Hematopoietic multipotent progenitor cell (in vitro differentiated cells): ENCODE results near the gene ENOX1. TPM values are rescaled to one million over a fixed set of nuclear protein-coding genes. Genes with fewer than 3 reads are reported as not detected.
"Not testable (repeated sequence)": the region's sequence is repeated elsewhere in the genome, so short reads cannot be mapped to it uniquely, and the experiment has no call there.

Experiments used
- DNase-seq, 3 donors: peaks; one replicate each; pipeline ENCODE4 v3.0.0-alpha.2; 2011 to 2015; ENCODE audit warnings: low read depth in 2 of 3, low spot score in 2 of 3
- total RNA-seq: library from RNA; depleted of rRNA; stranded (reverse); fragments of >200 nt; gene quantifications from one replicate; pipeline ENCODE4 v1.2.3, GENCODE V29; 2012

ENOX1 gene
- total RNA-seq, 1 donor: 0.54 TPM

DNA sequence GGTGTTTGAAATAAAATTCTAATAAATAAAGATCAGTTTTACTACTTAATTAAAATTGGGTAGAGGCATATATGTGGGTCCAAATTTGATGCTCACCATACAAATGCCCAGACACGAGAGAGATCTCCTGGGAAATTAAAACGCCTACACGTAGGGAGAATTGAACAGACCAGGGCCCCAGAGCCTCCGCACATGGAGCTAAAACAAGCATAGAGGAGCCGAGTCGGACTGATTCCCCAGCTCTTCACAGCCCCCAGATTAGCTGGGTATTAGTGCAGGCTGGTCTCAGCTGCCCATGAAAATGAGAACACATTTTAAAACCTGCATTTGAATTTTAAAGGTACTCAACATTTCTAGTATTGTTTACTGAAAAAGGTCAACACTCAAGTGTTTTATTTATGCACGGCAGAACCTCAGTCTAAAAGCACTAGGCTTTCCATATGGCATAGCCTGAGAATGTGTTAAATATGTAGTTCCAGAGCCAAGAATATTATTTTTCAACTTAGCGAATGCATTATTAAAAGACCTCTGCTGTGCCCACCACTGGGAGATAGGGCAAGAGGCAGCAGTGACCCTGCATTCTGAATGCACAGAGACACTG, 344.8 kb downstream of the ENOX1 start:
- DNase-seq: no peak

GRCh38 chr13:43441464-43441863, 345.3 kb downstream of the ENOX1 start:
- DNase-seq: no peak

GRCh38 chr13:43434191-43434590, 352.6 kb downstream of the ENOX1 start:
- no peak for DNase-seq

- DNase-seq: no peak
Measured at GRCh38 chr13:43433691-43434141, 353.1 kb downstream of the ENOX1 start.

GRCh38 chr13:43432958-43433357, 353.8 kb downstream of the ENOX1 start:
- DNase-seq: peak in 1 of 3 donors; percentile 32

- no peak for DNase-seq
Measured at GRCh38 chr13:43431841-43432240, 354.9 kb downstream of the ENOX1 start.

GRCh38 chr13:43431290-43431716, 355.5 kb downstream of the ENOX1 start:
- no peak for DNase-seq

DNA sequence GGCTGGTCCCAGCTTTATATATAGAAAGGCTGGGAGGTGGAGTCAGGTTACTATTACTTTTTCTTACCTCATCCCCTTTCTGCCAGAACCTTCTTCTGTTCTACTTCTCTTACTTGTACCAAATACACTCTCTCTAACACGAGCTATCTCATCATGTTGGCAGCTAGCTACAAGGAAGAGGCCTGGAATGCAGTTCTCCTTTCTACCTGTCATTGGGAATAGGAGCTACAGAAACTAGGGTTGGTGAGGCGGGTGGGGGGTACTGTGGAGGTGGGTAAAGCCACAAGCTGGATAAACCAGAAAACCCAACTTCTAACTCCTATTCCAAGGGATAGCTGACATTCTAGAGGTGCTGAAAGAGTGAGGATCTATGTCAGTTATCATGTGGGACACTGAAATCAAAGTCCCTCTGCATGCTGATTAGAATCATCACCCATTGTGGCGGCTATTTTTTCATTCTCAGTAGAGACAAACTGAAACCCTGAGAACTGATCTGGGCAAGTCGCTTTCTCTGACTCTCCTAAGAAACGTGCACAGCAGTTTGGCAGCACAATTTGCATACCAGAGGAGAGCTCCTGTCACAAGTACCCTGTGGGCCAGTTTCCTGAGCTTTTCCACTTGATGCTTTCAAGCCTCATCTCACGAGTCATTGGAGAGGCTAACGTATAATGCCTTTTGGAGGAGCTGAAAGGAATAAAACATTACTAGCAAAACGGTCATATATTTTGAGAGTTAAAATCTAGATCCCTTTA, 358.1 kb downstream of the ENOX1 start:
- no peak for DNase-seq

GRCh38 chr13:43426355-43426754, 360.4 kb downstream of the ENOX1 start:
- no peak for DNase-seq

- DNase-seq: no peak
Measured at GRCh38 chr13:43425234-43425633, 361.5 kb downstream of the ENOX1 start.

DNA sequence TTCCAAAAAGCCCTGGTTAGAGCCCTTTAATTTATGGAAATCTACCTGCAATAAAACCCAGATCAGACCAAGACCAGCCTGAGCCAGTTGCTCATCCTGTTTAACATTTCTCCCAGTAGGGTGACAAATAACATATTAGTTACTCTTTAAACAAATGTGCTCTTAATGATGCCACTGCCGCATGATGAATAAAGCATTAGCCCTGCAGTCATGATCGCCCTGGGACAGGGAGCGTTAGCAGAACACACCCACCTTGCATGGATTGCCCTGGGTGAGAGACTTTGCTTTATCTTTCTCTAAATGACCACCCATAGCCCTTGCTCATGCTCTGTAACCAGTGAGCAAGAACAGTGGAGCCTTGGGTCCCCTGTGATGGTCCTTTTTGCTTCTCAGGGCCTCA, 362.4 kb downstream of the ENOX1 start:
- no peak for DNase-seq

DNA sequence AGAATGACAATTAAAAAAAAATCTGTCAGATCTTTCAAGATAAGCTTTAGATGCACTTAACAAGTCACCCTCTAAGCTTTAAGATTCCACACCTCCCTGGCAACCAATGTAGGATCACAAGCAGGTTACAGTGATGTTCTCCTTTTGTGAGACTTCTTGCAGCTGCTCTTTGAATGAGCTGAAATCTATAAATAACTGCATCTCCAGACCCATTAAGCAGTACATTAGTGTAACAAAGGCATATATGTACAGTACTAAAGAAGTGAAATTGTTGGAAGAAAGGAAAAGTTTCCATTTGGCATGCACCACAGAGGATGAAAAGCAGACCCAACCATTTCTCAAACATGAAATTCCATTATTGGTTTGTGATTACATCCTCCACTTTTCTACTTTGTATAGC, 364.7 kb downstream of the ENOX1 start:
- no peak for DNase-seq

DNA sequence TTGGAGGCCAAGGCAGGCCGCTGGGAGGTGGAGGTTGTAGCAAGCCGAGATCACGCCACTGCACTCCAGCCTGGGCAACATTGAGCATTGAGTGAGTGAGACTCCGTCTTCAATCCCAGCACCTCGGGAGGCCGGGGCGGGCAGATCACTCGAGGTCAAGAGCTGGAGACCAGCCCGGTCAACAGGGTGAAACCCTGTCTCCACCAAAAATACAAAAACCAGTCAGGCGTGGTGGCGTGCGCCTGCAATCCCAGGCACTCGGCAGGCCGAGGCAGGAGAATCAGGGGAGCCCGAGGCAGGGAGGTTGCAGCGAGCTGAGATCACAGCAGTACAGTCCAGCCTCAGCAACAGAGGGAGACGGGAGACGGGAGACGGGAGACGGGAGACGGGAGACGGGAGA, 369.9 kb downstream of the ENOX1 start:
- DNase-seq: not testable (repeated sequence)

- not testable (repeated sequence) for DNase-seq
Measured at GRCh38 chr13:43416408-43416807, 370.4 kb downstream of the ENOX1 start.

- not testable (repeated sequence) for DNase-seq
Measured at GRCh38 chr13:43415903-43416391, 370.8 kb downstream of the ENOX1 start.

DNA sequence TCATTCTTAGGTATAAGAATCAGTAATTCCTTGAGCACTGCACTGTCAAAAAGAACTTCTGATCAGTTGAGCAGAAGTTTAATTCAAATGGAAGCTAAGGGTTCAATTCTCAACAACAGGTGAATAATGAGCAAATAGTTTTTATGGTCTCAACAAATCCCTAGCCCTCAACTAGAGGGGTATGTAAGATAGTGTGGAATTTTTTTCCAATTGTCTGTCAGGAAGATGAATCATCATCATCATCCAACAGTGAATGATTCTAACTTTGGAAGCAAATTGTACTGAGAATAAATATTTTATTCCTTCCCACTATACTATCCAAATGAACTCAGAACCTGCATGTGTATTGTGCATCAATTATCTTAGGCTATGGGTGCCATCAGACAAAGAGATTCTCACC, 372.7 kb downstream of the ENOX1 start:
- DNase-seq: no peak

DNA sequence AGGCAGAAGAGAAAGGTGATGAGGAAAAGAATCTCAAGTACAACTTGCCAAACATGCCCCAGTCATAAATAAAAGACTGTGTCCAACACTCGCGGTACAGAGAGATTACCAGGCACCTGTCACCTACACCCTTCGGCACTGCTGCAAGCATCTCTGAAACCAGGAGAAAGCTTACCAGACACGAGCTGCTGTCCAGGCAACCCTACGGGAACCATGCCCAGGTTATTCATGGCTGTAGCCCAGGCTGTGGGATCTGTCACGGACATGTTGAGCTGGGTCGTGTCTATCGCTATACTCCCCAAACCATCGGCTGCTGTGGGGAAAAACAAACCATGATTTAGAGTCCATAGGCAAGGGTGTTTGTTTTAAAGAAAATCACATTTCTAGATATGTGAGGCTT, 375.0 kb downstream of the ENOX1 start:
- no peak for DNase-seq

- DNase-seq: no peak
Measured at GRCh38 chr13:43411211-43411610, 375.6 kb downstream of the ENOX1 start.

GRCh38 chr13:43408274-43408673, 378.5 kb downstream of the ENOX1 start:
- DNase-seq: no peak

DNA sequence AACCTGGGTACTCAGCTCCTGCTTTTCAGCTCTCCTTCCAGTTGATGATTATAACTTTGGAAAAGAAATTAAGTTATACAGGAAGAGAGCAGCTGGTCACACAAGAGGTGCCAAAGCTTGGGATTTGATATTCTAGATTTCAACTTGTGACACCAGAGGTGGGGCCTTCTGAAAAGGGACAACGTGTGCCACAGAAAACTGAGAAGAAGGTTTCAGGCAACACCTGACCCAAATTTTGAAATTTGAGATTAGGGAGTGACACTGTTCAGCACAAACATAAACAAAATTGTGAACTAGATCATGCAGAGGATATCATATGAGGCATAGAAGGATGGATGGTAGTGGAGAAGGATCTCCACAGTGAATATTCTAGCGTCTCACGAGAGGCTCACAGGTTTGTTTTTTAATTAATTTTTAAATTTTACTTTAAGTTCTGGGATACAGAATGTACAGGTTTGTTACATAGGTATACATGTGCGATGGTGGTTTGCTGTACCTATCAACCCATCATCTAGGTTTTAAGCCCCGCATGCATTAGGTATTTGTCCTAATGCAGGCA, 379.7 kb downstream of the ENOX1 start:
- DNase-seq: no peak

DNA sequence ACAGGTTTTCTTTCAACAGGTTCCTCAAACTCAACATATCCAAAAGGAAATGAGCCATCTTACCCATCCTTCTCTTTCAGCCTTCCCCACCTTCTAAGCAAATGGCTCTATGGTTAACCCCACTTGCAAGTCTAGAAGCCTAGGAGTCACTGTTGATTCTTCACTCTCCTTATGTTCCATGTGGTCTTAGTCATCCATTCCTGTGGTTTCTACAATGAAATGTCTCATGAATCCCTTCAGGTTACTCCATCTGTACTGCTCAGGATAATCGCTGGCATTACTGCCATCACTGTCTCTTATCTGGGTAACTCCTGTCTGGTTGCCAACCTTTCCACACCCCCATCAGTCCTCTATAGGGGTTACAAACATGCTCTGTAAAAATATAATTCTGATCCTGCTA, 381.3 kb downstream of the ENOX1 start:
- no peak for DNase-seq

DNA sequence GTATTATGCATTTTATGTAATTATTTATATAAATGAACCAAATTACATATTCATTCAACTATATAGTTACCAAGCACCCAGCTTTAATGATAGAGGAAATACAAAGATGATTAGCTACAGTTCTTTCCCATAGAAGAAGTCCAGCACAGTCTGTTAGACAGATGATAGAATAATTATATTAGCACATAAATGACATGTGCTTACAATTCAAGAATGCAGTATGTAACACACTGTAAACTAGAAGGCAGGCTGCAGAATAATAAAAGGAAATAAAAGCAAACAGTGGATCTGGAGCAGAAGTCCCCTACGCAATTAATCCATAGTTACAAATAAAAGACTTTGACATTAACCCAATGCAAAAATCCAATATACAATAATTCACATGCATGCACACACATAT, 384.4 kb downstream of the ENOX1 start:
- DNase-seq: no peak
